GM19025 (cell line): Measurements from ENCODE around the gene PITPNM2.

Source experiments
- ATAC-seq: cut with Tn5 transposase; IDR thresholded peaks from one replicate; pipeline ENCODE4 v1.9.1; 2021; ENCODE audit warnings: mild to moderate bottlenecking, low read depth, moderate library complexity; ENCODE audit not compliant: unreplicated experiment

PITPNM2 gene

GRCh38 chr12:123145211-123145610 lies 5.7 kb downstream of the PITPNM2 start:
- ATAC-seq = no peak

- ATAC-seq = no peak
Measured at GRCh38 chr12:123143736-123144461, 7.0 kb downstream of the PITPNM2 start.

- ATAC-seq = no peak
Measured at GRCh38 chr12:123142921-123143735, 7.8 kb downstream of the PITPNM2 start.

GRCh38 chr12:123142518-123142840 lies 8.4 kb downstream of the PITPNM2 start:
- no peak for ATAC-seq

GRCh38 chr12:123141615-123142517 lies 9.0 kb downstream of the PITPNM2 start:
- ATAC-seq = no peak

GRCh38 chr12:123140676-123141614 lies 9.9 kb downstream of the PITPNM2 start:
- ATAC-seq = no peak

GRCh38 chr12:123139926-123140675 lies 10.8 kb downstream of the PITPNM2 start:
- ATAC-seq = no peak

- ATAC-seq = no peak
Measured at GRCh38 chr12:123135688-123136087, 15.2 kb downstream of the PITPNM2 start.

GRCh38 chr12:123134826-123135225 lies 16.1 kb downstream of the PITPNM2 start:
- ATAC-seq = no peak

- ATAC-seq = no peak
Measured at GRCh38 chr12:123134271-123134671, 16.6 kb downstream of the PITPNM2 start.

GRCh38 chr12:123133701-123134100 lies 17.2 kb downstream of the PITPNM2 start:
- ATAC-seq = no peak

GRCh38 chr12:123132951-123133619 lies 17.8 kb downstream of the PITPNM2 start:
- ATAC-seq = no peak

GRCh38 chr12:123131879-123132402 lies 18.9 kb downstream of the PITPNM2 start:
- ATAC-seq = no peak

GRCh38 chr12:123131291-123131832 lies 19.5 kb downstream of the PITPNM2 start:
- ATAC-seq = no peak

GRCh38 chr12:123129621-123130020 lies 21.3 kb downstream of the PITPNM2 start:
- no peak for ATAC-seq

GRCh38 chr12:123127182-123127495 lies 23.8 kb downstream of the PITPNM2 start:
- no peak for ATAC-seq

- ATAC-seq = no peak
Measured at GRCh38 chr12:123126294-123127181, 24.4 kb downstream of the PITPNM2 start.
